Suprapubic skin (tissue), 3 donors: ENCODE results near the gene RAVER1.

Source experiments
- POLR2A ChIP-seq, 2 donors: fragments of 450-650 bp; IDR thresholded peaks; one replicate each; pipeline ENCODE4 v1.6.1; 2017; ENCODE audit warnings: antibody characterized with exemption in 2 of 2, mild to moderate bottlenecking in 2 of 2, moderate library complexity in 2 of 2
- TF ChIP-seq, protein P1 (sequence below), 2 donors: fragments of 200-600 bp in 1 of 2; fragments of 450-650 bp in 1 of 2; sonication (generic) in 1 of 2; IDR thresholded peaks; one replicate each; pipeline ENCODE4 v1.5.1; 2016 to 2019; ENCODE audit warnings: antibody characterized with exemption in 2 of 2, mild to moderate bottlenecking in 1 of 2, moderate library complexity in 1 of 2

- TF ChIP-seq, protein P1, sequence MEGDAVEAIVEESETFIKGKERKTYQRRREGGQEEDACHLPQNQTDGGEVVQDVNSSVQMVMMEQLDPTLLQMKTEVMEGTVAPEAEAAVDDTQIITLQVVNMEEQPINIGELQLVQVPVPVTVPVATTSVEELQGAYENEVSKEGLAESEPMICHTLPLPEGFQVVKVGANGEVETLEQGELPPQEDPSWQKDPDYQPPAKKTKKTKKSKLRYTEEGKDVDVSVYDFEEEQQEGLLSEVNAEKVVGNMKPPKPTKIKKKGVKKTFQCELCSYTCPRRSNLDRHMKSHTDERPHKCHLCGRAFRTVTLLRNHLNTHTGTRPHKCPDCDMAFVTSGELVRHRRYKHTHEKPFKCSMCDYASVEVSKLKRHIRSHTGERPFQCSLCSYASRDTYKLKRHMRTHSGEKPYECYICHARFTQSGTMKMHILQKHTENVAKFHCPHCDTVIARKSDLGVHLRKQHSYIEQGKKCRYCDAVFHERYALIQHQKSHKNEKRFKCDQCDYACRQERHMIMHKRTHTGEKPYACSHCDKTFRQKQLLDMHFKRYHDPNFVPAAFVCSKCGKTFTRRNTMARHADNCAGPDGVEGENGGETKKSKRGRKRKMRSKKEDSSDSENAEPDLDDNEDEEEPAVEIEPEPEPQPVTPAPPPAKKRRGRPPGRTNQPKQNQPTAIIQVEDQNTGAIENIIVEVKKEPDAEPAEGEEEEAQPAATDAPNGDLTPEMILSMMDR (IDR thresholded peaks at IDR 0.05) = no peak
- TF ChIP-seq POLR2A (IDR thresholded peaks at IDR 0.05) = no peak
These were observed 11.5 kb upstream of the RAVER1 start for GRCh38 chr19:10344780-10345179.
